Kasumi-1 (cell line): ENCODE results near the gene KRT8.
A peak's percentile ranks its signal among the peaks of the same experiment; 100 is the strongest.
"Not testable (repeated sequence)": the region's sequence is repeated elsewhere in the genome, so short reads cannot be mapped to it uniquely, and the experiment has no call there.

Experiments used
- DNase-seq, 2 experiments: peaks; one replicate each; lab custom pipeline; 2025; lab: John Stamatoyannopoulos, UW

Gene KRT8

DNA sequence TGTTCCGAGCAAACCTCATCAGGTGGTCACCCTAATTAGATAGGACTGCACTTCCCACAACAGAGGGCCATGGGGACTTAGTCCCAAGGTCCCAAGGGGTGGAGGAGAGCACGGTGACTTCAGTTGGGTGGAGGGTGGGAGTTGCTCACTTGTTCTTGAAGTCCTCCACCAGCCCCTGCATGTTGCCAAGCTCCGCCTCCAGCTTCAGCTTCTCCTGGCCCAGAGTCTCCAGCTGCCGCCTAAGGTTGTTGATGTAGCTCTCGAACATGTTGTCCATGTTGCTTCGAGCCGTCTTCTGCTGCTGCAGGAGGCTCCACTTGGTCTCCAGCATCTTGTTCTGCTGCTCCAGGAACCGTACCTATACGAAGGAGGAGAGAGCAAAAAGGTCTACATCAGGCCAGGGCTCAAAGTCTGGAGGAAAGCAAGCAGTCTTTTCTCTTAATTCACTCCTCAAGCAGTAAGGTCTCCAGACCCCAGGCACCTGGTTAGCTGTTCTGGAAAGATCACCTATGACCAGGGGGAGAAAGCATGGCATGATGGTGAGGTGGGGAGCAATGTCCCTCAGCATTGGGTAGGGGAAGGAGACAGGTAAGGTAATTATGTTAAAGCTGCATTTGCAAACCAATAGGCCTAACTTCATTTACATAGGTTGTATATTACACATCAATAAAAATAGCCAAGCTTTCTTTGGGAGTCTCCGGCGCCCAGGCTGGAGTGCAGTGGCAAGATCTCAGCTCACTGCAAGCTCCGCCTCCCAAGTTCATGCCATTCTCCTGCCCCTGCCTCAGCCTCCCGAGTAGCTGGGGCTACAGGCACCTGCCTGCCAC is 2.9 kb downstream of the KRT8 start:
- no peak for DNase-seq

DNA sequence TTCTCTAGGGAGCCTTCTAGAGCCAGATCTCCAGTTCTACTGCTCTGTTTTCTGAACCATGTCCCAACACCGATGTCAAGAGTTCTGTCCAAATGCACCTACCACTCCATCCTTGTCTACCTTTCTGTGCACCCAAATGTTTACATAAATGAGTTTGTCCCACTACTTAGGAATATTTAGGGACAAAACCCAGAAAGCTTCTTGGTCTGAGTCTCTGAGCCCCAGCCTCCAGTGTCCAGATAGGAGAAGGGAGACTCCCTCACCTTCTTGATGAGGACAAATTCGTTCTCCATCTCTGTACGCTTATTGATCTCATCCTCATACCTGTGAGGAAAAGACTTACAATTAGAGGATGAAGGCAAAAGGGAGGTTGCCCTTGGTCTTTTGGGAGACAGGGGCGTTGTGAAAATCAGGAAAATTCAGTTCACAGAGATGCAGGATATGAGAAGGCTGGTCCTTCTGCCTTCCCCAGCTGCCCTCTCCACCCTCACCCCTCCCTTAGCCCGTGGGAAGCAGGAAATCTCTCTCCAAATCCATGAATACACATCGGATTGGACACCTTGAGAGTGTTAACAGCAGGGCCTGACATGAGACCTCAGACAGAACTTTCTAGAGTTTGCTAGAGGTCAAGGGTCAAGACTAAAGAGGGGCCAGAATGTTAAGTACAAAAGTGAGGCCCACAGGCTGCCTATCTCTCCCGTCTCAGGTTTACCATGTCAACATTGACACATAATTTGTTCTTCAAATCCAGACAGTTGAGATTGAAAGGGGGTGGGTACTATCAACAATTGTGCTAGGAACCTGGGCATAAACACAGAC is 3.8 kb downstream of the KRT8 start:
- DNase-seq: no peak

DNA sequence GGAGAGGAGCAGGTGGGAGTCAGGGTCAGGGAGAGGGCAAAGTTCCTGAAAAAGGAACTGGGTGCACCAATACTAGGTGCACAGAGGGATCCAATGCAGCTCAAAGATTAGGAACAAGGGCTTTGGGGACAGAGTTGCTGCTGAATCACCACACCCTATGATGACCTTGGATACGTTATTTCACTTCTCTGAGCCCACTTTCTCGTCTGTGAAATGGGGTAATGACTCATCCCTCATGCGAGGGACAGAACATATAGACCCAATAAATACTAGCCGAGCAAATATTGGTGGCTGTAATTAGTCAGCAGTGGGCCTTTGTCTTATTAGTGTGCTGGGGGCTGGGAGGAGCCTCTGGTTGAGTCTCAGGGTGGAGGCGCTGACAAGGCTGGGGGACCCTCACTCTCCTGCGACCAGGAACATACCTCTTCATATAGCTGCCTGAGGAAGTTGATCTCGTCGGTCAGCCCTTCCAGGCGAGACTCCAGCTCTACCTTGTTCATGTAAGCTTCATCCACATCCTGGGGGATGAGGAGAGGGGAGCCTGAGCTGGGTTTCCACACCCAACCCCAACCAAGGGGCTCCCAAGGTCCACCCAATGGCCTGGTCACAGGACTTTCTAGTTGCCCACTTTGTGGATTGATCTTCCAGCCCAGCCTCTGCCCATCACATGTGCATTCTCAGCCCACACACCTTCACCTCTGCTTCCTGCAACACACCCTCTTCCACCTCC is 4.5 kb downstream of the KRT8 start:
- no peak for DNase-seq

DNA sequence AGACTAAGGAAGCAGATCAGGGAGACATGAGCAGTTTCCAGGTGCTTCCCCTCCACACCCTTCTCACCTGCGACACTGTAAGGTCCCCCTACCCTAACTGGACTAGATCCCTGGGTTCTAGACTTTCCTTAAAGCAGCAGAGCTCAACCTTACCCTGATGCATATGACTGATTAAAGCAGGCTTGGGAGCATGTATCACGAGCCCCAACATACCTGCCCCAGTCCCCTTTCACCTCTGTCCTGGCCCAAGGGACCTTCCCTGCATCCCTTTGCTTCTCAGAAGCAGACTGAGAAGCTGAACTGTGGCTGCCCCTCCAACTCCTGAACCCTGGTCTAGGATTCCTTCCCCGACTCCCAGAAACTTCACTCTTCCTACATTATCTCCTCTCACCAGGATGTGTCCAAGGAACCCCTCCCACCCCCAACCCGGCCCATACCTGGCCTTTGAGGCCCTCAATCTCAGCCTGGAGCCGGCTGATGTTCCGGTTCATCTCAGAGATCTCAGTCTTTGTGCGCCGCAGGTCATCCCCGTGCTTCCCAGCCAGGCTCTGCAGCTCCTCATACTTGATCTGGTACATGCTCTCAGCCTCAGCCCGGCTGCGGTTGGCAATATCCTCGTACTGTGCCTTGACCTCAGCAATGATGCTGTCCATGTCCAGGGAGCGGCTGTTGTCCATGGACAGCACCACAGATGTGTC is 5.4 kb downstream of the KRT8 start:
- DNase-seq: no peak

DNA sequence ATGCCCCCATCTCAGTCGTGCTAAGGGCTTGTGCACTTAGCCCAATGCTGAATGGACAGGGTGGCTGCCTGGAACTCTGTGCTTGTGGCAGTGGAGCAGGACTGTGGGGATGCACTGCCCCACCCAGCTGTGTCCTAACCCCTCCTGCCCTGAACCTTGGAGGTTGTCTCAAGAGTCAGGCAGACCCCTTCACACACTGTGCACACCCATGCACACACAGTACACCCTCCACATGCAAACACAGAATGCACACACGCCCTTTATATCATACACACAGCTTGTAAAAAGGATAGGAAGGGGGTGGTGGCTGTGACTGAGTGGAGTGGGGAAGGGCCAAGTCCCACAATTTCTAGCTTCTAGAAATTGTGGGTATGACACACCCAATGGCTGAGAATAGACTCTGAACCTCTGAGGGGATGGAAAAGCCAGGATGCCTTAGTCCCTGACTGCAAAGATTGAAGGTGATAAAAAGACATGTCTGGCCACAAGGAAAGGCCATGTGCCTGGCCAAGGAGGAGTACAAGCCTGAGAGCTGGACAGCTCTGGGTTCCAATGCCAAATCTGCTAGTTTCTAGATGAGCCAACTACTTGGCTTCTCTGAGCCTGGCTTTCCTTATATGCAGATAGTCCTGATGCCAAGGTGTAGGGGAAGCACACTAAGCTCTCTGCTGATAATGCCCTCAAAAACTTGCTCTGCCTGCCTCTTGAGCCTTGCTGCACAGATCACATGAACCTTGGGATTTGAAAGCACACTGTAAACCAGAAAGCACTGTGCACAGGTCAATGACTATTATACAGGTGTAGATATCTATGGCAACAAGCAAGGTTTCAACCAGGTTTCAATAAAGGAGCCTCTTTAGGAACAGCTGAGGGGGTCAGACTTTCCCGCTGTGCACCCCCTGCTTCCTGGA is 8.4 kb downstream of the KRT8 start:
- no peak for DNase-seq

DNA sequence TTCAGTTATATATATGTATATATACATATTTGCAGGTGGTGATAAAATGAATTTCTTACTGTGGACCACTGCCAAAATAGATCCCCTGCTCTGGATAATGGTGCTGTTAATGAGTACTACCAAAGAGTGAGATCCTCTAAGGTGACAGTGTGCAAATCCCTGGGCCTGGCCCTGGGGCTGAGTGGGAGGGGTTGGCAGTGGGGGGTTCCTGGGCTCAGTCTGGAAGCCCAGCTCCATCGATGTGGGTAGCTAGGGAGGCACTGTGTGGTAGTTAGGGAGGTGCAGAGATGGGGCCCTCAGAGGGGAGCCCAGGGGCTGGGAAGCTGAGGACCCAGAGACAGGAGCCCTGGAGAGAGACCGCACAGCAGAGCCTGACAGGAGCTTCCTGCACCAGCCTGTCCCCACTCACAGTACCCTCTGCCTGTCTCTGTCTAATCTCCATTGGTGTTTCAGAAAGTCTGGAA is 9.1 kb downstream of the KRT8 start:
- no peak for DNase-seq

DNA sequence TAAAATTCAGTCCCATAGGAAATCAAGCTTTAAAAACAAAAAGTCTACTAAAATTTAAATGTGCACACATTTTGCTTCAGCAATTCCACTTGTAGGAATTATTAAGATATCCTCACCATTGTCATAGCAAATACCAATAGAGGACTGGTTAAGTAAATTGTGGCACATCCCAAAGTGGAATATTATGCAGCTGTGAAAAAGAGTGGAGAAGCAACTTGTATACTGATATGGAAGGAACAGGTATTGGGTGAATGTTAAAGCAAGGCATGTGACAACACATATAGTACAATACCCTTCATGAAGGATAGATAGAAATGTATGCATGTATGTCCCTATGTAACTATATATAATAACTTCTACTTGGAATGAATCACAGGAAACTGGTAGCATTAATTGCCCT is 11.9 kb downstream of the KRT8 start:
- DNase-seq: no peak

DNA sequence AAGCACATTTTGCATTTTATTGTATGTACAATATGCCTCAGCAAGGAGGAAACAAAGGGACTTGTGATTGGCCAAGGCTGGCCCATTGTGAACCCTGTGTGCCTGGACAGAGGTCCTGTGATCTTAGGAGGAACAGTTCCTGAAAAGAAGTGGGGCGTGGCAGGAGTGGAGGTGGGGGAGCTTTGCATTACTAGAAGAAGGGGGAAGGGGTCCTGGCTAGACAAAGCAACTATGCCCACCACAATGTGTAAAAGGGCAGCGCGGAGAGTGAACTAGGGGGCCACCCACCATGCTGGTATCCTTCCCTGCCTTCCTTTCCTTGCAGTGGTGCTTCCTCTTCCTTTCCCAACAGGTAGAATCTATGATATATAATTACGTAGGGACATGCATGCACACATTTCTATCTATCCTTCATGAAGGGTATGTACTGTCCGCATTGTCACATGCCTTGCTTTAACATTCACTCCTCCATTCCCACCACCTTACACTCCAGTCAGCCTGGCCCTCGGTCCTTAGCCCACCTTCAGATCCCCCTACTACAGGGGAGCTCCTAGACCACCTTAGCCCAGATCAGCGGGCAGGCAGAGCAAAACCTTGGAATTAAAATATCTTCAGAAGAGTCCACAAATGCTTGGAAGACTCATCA is 12.5 kb downstream of the KRT8 start:
- DNase-seq: no peak

DNA sequence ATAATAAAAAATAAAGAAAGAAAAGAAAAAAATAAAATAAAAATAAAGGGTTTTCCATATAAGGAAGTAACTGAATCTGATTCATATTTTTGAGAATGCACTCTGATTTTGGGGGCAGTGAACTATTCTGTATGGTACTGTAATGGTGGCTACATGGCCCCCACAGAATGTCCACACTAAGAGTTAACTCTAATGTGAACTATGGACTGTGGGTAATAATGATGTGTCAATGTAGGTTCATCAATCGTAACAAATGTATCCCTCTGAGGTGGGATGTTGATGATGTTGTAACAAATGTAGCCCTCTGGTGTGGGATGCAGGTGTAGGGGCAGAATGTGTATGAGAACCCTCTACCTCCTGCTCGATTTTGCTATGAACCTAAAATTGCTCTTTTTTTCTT is 13.8 kb downstream of the KRT8 start:
- no peak for DNase-seq

DNA sequence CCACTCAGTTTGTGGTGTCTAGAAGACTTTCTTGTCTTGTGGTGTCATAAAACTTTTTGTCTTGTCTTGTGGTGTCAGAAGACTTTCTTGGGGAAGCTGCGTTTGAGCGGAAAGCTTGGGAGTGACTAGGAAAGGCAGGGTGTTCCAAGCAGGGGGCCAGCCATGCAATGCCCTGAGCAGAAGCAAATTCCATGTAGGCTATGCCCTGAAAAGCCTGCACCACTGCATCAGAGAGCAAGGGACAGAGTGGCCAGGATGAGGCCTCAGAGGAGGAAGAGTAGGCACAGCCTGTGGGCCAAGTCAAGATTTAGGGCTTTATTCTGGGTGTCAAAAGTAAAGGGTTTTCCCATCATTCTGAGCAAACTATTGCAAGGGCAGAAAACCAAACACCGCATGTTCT is 14.5 kb downstream of the KRT8 start:
- no peak for DNase-seq

DNA sequence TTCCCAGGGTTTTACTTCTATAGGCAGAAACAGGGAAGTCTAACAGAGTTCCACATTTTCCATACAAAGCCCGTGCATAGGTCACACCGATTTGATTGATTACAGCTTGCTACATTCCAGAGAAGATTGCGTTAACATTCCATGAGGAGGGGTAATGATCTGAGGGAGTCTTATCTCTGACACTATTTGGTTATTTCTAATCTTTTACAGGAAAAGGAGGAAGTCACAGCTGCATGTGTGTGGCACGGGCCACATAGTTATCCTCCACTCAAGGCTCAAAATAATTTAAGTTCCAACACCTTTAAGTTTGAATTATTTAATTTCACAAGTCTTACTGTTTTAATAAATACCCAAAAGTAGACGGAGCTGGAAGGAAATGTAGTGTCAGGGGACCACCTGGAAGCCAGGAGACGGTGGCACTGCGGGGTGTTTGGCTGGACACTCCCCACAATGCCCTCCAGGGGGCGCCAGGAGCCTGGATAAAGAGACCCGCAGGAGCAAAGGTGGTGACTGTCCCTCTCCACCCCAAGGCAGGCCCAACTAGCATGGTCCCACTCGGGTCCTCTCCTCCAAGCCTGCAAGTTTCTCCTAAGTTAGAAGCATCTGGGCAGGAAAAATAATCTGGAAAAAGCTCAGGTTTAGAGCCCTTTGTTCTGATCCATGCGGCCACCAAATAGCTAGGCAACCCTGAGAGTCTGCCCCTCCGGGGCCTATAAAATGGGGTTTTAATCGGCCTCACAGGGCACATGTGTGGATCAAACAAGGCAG is 20.2 kb downstream of the KRT8 start:
- peak; percentile 44 to 58 for DNase-seq

DNA sequence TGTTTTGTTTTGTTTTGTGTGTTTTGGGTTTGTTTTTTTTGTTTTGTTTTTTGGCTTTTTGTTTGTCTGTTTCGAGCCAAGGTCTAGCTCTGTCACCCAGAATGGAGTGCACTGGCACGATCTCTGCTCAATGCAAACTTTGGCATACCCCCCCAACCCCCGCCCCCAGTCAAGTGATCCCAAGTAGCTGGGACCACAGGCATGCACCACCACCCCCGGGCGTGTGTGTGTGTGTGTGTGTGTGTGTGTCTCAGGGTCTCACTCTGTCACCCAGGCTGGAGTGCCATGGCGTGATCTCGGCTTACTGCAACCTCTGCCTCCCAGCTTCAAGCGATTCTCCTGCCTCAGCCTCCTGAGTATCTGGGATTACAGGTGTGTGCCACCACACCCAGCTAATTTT is 24.4 kb downstream of the KRT8 start:
- DNase-seq: not testable (repeated sequence)

DNA sequence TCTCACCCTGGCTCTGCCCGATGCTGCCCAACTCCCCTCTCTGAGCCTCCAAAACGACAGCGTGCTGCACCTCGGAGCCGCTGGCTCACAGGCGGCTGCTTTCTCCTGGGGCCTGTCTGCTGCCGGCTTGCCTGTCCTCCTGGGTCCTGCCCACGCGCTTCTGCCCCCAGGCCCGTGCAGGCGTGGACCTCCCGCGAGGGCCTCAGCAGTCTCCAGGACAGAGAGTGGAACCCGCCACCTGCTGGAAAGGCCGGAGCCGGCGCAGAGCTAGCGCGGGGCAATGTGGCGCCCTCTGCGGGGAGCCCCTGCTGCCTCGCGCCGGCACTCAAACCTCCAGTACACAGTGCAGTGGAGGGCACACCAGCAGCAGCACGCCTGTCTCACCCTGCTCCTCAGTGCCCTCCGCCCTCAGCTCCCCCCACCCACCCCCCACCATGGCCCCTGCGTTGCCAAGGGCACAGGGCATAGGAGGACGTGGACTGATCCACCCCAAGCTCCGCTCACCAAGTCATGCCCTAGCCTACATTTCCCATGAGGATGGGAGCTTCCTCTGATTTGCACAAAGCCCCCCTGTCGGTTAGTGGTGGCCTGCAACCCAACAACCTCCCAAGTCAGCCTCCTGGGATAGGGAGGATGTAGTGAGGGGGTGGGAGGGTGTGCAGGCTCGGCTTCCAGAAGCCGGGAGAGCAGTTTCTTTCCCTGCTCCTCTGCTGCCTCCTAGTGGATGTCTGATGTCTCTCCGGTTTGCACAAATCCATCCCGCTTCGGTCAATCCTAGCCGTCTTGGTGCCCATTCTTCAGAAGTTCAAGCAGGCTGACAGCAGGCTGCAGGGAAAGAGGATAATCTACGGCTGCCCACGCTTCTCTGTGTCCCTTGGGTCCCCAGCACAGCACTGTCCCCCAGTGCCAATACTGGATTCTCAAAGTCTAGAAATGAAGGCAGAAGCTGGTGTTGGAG is 25.2 kb downstream of the KRT8 start:
- peak; percentile 77 to 81 for DNase-seq

DNA sequence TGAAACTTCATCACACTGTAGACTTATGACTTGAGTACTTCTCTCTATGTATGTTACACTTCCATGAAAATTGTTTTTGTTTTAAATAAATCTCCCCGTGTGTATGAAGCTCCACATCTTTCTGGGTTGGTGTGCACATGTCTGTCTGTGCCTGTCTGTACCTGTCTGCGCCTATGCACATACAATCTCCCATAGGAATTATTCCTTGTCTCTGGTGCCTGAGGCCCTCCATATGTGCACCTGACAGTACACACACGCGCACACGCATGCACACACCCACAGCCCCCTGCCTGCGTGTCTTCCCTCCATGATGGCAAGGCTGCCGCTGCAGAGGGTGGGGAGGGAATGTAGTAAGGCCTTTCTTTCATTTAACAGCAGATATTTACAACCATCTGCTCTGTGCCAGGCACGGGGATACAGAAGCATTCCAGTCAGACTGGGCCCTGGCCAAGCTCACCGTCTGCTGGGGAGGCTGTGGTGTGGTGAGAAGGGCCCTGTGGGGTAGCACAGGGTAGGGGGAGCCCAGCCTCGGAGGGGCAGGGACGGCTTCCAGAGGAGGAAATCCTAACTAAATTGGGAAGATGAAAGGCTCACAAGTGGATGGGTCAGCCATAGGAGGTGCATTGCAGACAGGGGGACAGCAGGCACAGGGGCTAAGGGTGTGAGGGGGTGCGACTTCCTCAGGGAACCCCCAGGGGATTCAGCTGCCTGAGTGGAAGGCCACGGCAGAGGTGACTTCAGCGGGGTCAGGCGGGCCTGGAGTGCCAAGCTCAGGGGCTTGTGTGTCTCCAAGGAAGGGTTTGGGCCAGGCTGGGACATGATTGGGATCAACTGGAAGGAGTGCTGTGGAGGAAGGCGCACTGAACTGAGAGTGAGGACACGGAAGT is 26.1 kb downstream of the KRT8 start:
- no peak for DNase-seq

DNA sequence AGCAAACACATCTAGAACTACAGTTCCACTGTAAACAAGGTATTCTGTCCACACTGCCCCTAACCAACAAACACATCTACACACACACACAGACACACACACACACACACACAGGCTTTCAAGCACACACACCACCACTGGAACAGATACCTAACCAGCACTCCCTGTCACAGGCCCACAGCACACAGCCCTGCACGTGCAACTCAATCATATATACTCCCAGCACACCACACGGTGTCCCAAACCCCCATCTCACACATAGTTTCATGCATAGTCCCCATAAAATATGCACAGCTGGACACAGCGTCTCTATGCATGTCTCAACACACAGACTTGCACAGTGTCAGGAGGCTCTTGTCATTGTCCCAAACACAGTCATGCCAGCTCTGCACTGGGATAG is 27.6 kb downstream of the KRT8 start:
- no peak for DNase-seq

DNA sequence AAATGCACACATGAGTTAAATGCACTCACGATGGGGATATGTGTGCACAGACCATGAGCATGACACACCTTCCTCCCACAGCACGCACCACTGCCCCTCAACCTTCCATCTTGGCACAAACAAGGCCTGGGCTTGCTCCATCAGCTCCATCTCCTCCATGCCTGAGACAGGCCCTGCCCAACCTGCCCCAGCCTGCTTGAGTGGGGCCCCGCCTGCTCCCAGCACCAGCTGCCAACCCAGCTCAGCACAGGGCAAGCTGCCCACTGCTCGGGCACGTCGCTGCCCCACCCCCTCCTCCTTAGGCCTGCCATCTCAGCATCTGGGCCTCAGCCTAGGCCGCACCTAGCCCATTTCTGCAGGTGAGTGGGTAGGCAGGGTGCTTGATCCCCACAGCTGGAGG is 28.5 kb downstream of the KRT8 start:
- DNase-seq: no peak
